Measurements from ENCODE around the gene PLCG2.
"Not testable (repeated sequence)": the region's sequence is repeated elsewhere in the genome, so short reads cannot be mapped to it uniquely, and the experiment has no call there.

Gene PLCG2

GRCh38 chr16:81755915-81756614 is 23.0 kb upstream of the PLCG2 start:
- ATAC-seq: no peak

GRCh38 chr16:81756615-81757356 is 22.3 kb upstream of the PLCG2 start:
- no peak for ATAC-seq

- no peak for ATAC-seq
These were observed 20.7 kb upstream of the PLCG2 start for GRCh38 chr16:81758376-81758775.

GRCh38 chr16:81762322-81762721 is 16.8 kb upstream of the PLCG2 start:
- ATAC-seq: not testable (repeated sequence)

- ATAC-seq: no peak
These were observed 13.8 kb upstream of the PLCG2 start for GRCh38 chr16:81765111-81765919.

GRCh38 chr16:81765969-81766368 is 13.1 kb upstream of the PLCG2 start:
- no peak for ATAC-seq

GRCh38 chr16:81767987-81768592 is 11.0 kb upstream of the PLCG2 start:
- no peak for ATAC-seq

GRCh38 chr16:81770008-81770407 is 9.1 kb upstream of the PLCG2 start:
- no peak for ATAC-seq

- no peak for ATAC-seq
These were observed 4.7 kb upstream of the PLCG2 start for GRCh38 chr16:81774348-81774747.

GRCh38 chr16:81775570-81775969 is 3.5 kb upstream of the PLCG2 start:
- ATAC-seq: no peak

- no peak for ATAC-seq
These were observed 860 bp upstream of the PLCG2 start for GRCh38 chr16:81778231-81778630.

- ATAC-seq: no peak
These were observed 637 bp downstream of the PLCG2 start for GRCh38 chr16:81779536-81780320.

- ATAC-seq: no peak
These were observed 1.3 kb downstream of the PLCG2 start for GRCh38 chr16:81780350-81780749.

GRCh38 chr16:81782236-81782635 is 3.1 kb downstream of the PLCG2 start:
- no peak for ATAC-seq

GRCh38 chr16:81784072-81784795 is 5.1 kb downstream of the PLCG2 start:
- ATAC-seq: no peak

- no peak for ATAC-seq
These were observed 6.2 kb downstream of the PLCG2 start for GRCh38 chr16:81785138-81785924.

GRCh38 chr16:81786321-81786720 is 7.2 kb downstream of the PLCG2 start:
- no peak for ATAC-seq

GRCh38 chr16:81786868-81787267 is 7.8 kb downstream of the PLCG2 start:
- ATAC-seq: no peak

- no peak for ATAC-seq
These were observed 8.6 kb downstream of the PLCG2 start for GRCh38 chr16:81787659-81788058.

- no peak for ATAC-seq
These were observed 11.2 kb downstream of the PLCG2 start for GRCh38 chr16:81790277-81790676.
